Subcutaneous abdominal adipose tissue (tissue), 5 donors: Measurements from ENCODE around the gene CAMSAP3.
A peak's percentile ranks its signal among the peaks of the same experiment; 100 is the strongest.

ENCODE experiments used
- H3K27ac ChIP-seq: one replicate; pipeline ENCODE4 v1.7.0; 2013; ENCODE audit warnings: low read depth, mild to moderate bottlenecking, inconsistent platforms, low read length, moderate library complexity
- H3K27me3 ChIP-seq, 5 donors: one replicate each; pipeline ENCODE4 v1.7.0; 2013; ENCODE audit warnings: low read length in 5 of 5, inconsistent platforms in 1 of 5; ENCODE audit not compliant: control insufficient read depth in 5 of 5, insufficient read depth in 4 of 5
- H3K36me3 ChIP-seq, 5 donors: one replicate each; pipeline ENCODE4 v1.7.0; 2013; ENCODE audit warnings: low read length in 5 of 5; ENCODE audit not compliant: control insufficient read depth in 5 of 5, insufficient read depth in 5 of 5
- H3K4me1 ChIP-seq, 5 donors: one replicate each; pipeline ENCODE4 v1.7.0; 2013; ENCODE audit warnings: low read length in 5 of 5, mild to moderate bottlenecking in 3 of 5, moderate library complexity in 1 of 5; ENCODE audit not compliant: control insufficient read depth in 5 of 5, insufficient read depth in 5 of 5
- H3K4me3 ChIP-seq, 5 donors: one replicate each; pipeline ENCODE4 v1.7.0; 2013; ENCODE audit warnings: low read length in 5 of 5, low read depth in 1 of 5
- H3K9ac ChIP-seq, 5 donors: one replicate each; pipeline ENCODE4 v1.7.0; 2013; ENCODE audit warnings: low read length in 5 of 5, mild to moderate bottlenecking in 4 of 5, moderate library complexity in 3 of 5
- H3K9me3 ChIP-seq, 5 donors: one replicate each; pipeline ENCODE4 v1.7.0; 2013; ENCODE audit warnings: low read length in 5 of 5; ENCODE audit not compliant: control insufficient read depth in 5 of 5
- donor health status: healthy.
- donor health status: healthy.
- donor health status: healthy.
- donor health status: healthy.
- donor health status: healthy.

The CAMSAP3 gene

DNA sequence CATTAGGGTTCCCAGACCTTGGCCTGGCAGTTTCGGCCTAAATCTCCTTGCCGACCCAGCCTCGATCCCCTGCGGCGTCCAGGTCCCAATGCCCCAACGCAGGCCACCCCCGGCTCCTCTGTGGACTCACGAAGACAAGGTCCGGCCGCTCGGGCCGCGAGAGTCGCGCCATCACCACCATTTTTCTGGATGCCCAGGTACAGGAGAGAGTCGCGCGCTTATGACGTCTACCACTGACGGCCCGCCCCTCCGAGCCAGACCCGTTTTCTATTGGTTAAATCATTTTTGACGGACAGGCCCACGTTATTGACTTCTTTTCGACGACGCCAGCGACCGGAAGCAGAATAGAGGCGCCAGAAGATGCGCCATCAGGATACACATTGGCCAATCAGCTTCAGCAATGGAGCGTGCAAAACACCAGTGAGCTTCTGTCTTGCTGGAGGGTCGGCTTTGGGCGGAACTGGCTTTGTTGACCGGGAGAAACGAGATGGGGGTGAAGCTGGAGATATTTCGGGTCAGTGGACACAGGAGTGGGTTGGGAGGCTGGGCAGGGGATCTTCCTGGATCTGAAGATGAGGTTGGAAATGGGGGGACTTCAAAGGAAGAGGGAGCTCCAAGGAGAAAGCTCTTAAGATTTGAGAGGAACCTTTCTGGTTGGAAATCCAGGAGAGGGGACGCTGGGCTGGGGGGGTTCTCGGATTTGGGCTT lies 33.8 kb downstream of the CAMSAP3 start, which contains the start of the genes PET100 and XAB2:
Gene PET100 (plus strand): TSS at position 447 of the 708 bp plus-strand sequence. CDS start 41 bp downstream, at position 488.
Gene XAB2 (minus strand): TSS at position 199 of the 708 bp plus-strand sequence. CDS start 18 bp downstream, at position 181.
- H3K36me3 ChIP-seq = peaks cover 0 to 44% (median 28%) of the 10 kb centered on the region in 5 donors

DNA sequence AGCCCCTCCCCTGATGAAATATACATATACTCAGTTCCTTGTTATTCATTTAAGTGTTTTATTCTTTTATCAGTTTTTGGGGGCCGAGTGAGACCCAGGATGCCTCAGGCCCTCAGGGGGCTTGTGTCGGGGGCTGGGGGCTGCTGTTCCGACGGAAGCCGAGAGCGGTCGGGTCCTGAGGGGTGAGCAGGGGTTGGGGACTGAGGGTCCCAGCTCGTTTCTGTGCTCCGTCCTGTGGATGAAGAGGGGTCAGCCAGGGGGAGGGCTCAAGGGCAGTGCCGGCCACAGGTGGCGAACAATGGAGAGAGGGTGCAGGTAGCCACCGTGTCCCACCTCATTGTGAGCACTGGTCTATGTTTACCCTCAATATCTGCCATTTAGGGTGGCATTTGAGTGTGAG lies 35.9 kb downstream of the CAMSAP3 start:
- H3K4me3 ChIP-seq = no peak overlapping the region
- peaks cover 1 to 15% (median 11%) of the 10 kb centered on the region in 5 donors for H3K27me3 ChIP-seq
- peaks cover 0 to 24% (median 11%) of the 10 kb centered on the region in 5 donors for H3K36me3 ChIP-seq
- H3K27ac ChIP-seq = no peak overlapping the region
- H3K9ac ChIP-seq = no peak overlapping the region
- no peaks in the 10 kb centered on the region for H3K9me3 ChIP-seq
- peaks cover 5 to 34% (median 29%) of the 10 kb centered on the region in 5 donors for H3K4me1 ChIP-seq

More for the DNA sequence above, 33.8 kb downstream of the CAMSAP3 start, which contains the start of the genes PET100 and XAB2:
- no peaks in the 10 kb centered on the region for H3K9me3 ChIP-seq
- peaks cover 5 to 34% (median 28%) of the 10 kb centered on the region in 5 donors for H3K4me1 ChIP-seq
- H3K27me3 ChIP-seq = peaks cover 0 to under 1% (median 0%) of the 10 kb centered on the region in 5 donors
- peak within 1 kb of the TSS; percentile 83 to 100 (median 99) for H3K4me3 ChIP-seq
- H3K9ac ChIP-seq = peak within 1 kb of the TSS; percentile 87 to 98 (median 93)
- peak within 1 kb of the TSS; percentile 74 for H3K27ac ChIP-seq

GRCh38 chr19:7632340-7633203 lies 36.9 kb downstream of the CAMSAP3 start:
- no peak overlapping the region for H3K4me3 ChIP-seq
- peaks cover 5 to 32% (median 29%) of the 10 kb centered on the region in 5 donors for H3K4me1 ChIP-seq
- no peak overlapping the region for H3K27ac ChIP-seq
- H3K9me3 ChIP-seq = no peaks in the 10 kb centered on the region
- no peak overlapping the region for H3K9ac ChIP-seq
- peaks cover 6 to 18% (median 15%) of the 10 kb centered on the region in 5 donors for H3K27me3 ChIP-seq
- H3K36me3 ChIP-seq = peaks cover 0 to 17% (median 8%) of the 10 kb centered on the region in 5 donors

GRCh38 chr19:7633698-7634097 lies 38.0 kb downstream of the CAMSAP3 start, which contains the start of gene PCP2:
TSS of gene PCP2 (minus strand) at chr19:7633719. CDS start at chr19:7633457, 262 bp downstream.
- no peak within 1 kb of the TSS for H3K27ac ChIP-seq
- no peaks in the 10 kb centered on the region for H3K9me3 ChIP-seq
- no peak within 1 kb of the TSS for H3K9ac ChIP-seq
- H3K27me3 ChIP-seq = peaks cover 7 to 26% (median 19%) of the 10 kb centered on the region in 5 donors
- H3K36me3 ChIP-seq = peaks cover 0 to 13% (median 8%) of the 10 kb centered on the region in 5 donors
- H3K4me3 ChIP-seq = no peak within 1 kb of the TSS
- peaks cover 5 to 22% (median 18%) of the 10 kb centered on the region in 5 donors for H3K4me1 ChIP-seq

- no peak overlapping the region for H3K9ac ChIP-seq
- H3K27me3 ChIP-seq = peaks cover 7 to 31% (median 21%) of the 10 kb centered on the region in 5 donors
- no peak overlapping the region for H3K27ac ChIP-seq
- H3K9me3 ChIP-seq = no peaks in the 10 kb centered on the region
- H3K4me3 ChIP-seq = no peak overlapping the region
- peaks cover 0 to 19% (median 8%) of the 10 kb centered on the region in 5 donors for H3K36me3 ChIP-seq
- H3K4me1 ChIP-seq = peaks cover 0 to 9% (median 4%) of the 10 kb centered on the region in 5 donors
Observed at GRCh38 chr19:7635670-7636069, 40.0 kb downstream of the CAMSAP3 start.

DNA sequence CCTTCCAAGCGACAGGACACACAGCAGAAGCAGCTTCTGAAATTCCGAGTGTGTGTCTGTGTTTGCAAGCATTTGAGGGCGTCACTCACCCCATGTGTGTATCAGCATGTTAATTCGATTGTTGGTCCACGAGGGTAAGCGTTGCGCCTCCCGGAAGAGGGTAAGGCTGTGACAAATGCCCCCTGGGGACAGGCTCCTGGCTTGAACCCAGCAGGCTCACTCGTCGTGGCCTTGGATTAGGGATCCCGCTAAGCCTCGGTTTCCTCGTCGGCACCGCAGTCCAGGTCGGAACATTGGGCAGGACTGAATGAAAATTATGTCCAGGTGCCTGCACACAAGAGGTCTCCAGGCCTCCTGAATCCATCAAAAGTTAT lies 40.6 kb downstream of the CAMSAP3 start:
- no peak overlapping the region for H3K9ac ChIP-seq
- peaks cover 0 to 19% (median 8%) of the 10 kb centered on the region in 5 donors for H3K36me3 ChIP-seq
- H3K4me1 ChIP-seq = peaks cover 0 to 8% (median 0%) of the 10 kb centered on the region in 5 donors
- peak overlapping the region in 2 of 5 donors; percentile 49 to 60 for H3K4me3 ChIP-seq
- H3K27ac ChIP-seq = no peak overlapping the region
- H3K27me3 ChIP-seq = peaks cover 7 to 31% (median 21%) of the 10 kb centered on the region in 5 donors
- H3K9me3 ChIP-seq = no peaks in the 10 kb centered on the region

GRCh38 chr19:7636691-7637373 lies 41.2 kb downstream of the CAMSAP3 start, which contains the start of gene STXBP2:
TSS of gene STXBP2 (plus strand) at chr19:7637110. CDS start at chr19:7637150, 40 bp downstream.
- H3K9ac ChIP-seq = peak within 1 kb of the TSS in 2 of 5 donors; percentile 43 to 60
- H3K9me3 ChIP-seq = no peaks in the 10 kb centered on the region
- H3K27me3 ChIP-seq = peaks cover 7 to 31% (median 21%) of the 10 kb centered on the region in 5 donors
- H3K4me3 ChIP-seq = peak within 1 kb of the TSS in 3 of 5 donors; percentile 42 to 60 (median 53)
- H3K27ac ChIP-seq = no peak within 1 kb of the TSS
- peaks cover 0 to 16% (median 7%) of the 10 kb centered on the region in 5 donors for H3K36me3 ChIP-seq
- H3K4me1 ChIP-seq = peaks cover 0 to 8% (median 0%) of the 10 kb centered on the region in 5 donors

- no peaks in the 10 kb centered on the region for H3K9me3 ChIP-seq
- H3K4me1 ChIP-seq = peaks cover 0 to 8% (median 0%) of the 10 kb centered on the region in 5 donors
- H3K4me3 ChIP-seq = peak overlapping the region in 3 of 5 donors; percentile 42 to 60 (median 53)
- peak overlapping the region in 2 of 5 donors; percentile 43 to 60 for H3K9ac ChIP-seq
- no peak overlapping the region for H3K27ac ChIP-seq
- peaks cover 7 to 31% (median 21%) of the 10 kb centered on the region in 5 donors for H3K27me3 ChIP-seq
- H3K36me3 ChIP-seq = peaks cover 0 to 14% (median 0%) of the 10 kb centered on the region in 5 donors
Observed at GRCh38 chr19:7637374-7638256, 42.0 kb downstream of the CAMSAP3 start.
